Common myeloid progenitor, CD34-positive (primary cell): ENCODE results near the gene ATAD3C.
"Not testable (repeated sequence)": the region's sequence is repeated elsewhere in the genome, so short reads cannot be mapped to it uniquely, and the experiment has no call there.

Experiments used
- CTCF ChIA-PET: fragments of 350-600 bp; sonication (Branson Sonifier 250); formaldehyde crosslinking; loops from one replicate; lab custom pipeline; 2021; ENCODE audit warnings: antibody characterized with exemption; lab: Charles Lee
- POLR2A ChIA-PET: fragments of 350-600 bp; sonication (Branson Sonifier 250); formaldehyde crosslinking; loops from one replicate; lab custom pipeline; 2021; ENCODE audit warnings: antibody characterized with exemption; lab: Charles Lee
- DNase-seq, 3 donors: peaks; one replicate each; pipeline versions ENCODE4 v3.0.0 to v3.0.0-alpha.2; 2013
- H3K27ac ChIP-seq, 2 experiments: 1 replicate in 1 of 2; 2 replicates in 1 of 2; pipeline ENCODE4 v1.7.0; 2013; ENCODE audit warnings: inconsistent platforms in 2 of 2, low read length in 2 of 2, mild to moderate bottlenecking in 2 of 2, low read depth in 1 of 2, moderate library complexity in 1 of 2; ENCODE audit not compliant: severe bottlenecking in 2 of 2, insufficient read depth in 1 of 2, poor library complexity in 1 of 2
- H3K27me3 ChIP-seq, 5 experiments: replicated peaks in 2 of 5; 1 replicate in 3 of 5; 2 replicates in 2 of 5; pipeline versions ENCODE4 v1.6.1 to v1.7.0; 2013; ENCODE audit warnings: low read length in 4 of 5, mild to moderate bottlenecking in 2 of 5, moderate library complexity in 2 of 5, inconsistent platforms in 1 of 5; ENCODE audit not compliant: insufficient read depth in 5 of 5, control insufficient read depth in 4 of 5
- H3K36me3 ChIP-seq, 4 experiments: 1 replicate in 2 of 4; 2 replicates in 2 of 4; pipeline versions ENCODE4 v1.6.1 to v1.7.0; 2013; ENCODE audit warnings: low read length in 3 of 4, control low read depth in 1 of 4, mild to moderate bottlenecking in 1 of 4; ENCODE audit not compliant: control insufficient read depth in 4 of 4, insufficient read depth in 4 of 4
- H3K4me1 ChIP-seq, 4 experiments: 1 replicate in 3 of 4; 2 replicates in 1 of 4; pipeline versions ENCODE4 v1.6.1 to v1.7.1; 2013; ENCODE audit warnings: low read length in 3 of 4, mild to moderate bottlenecking in 3 of 4, control low read depth in 1 of 4, inconsistent platforms in 1 of 4, moderate library complexity in 1 of 4; ENCODE audit not compliant: control insufficient read depth in 4 of 4, insufficient read depth in 4 of 4; ENCODE audit errors: control extremely low read depth in 1 of 4
- H3K4me3 ChIP-seq, 7 experiments: 1 replicate in 4 of 7; 2 replicates in 3 of 7; pipeline versions ENCODE4 v1.5.1 to v1.7.0; 2013; ENCODE audit warnings: mild to moderate bottlenecking in 7 of 7, low read length in 6 of 7, moderate library complexity in 6 of 7, inconsistent platforms in 2 of 7, low read depth in 2 of 7, control low read depth in 1 of 7; ENCODE audit not compliant: insufficient read depth in 4 of 7, control insufficient read depth in 1 of 7; ENCODE audit errors: extremely low read depth in 1 of 7
- H3K9me3 ChIP-seq, 5 experiments: 1 replicate in 4 of 5; 2 replicates in 1 of 5; pipeline versions ENCODE4 v1.6.1 to v1.7.1; 2013; ENCODE audit warnings: low read length in 4 of 5, mild to moderate bottlenecking in 2 of 5, inconsistent platforms in 1 of 5, low read depth in 1 of 5, moderate library complexity in 1 of 5; ENCODE audit not compliant: control insufficient read depth in 4 of 5, insufficient read depth in 2 of 5; ENCODE audit errors: control extremely low read depth in 1 of 5
- WGBS: methylation state at CpG from one replicate; pipeline ENCODE4 v1.1.5; 2013; ENCODE audit not compliant: insufficient coverage; 5-methylcytosine and 5-hydroxymethylcytosine counted together

ATAD3C gene

GRCh38 chr1:1402901-1403392 is 46.5 kb upstream of the ATAD3C start:
- not testable (repeated sequence) for H3K4me3 ChIP-seq, H3K27me3 ChIP-seq, H3K27ac ChIP-seq, H3K9me3 ChIP-seq, DNase-seq
- peaks cover 5 to 55% (median 35%) of the 10 kb centered on the region in 4 experiments for H3K36me3 ChIP-seq
- ChIA-PET CTCF (interaction anchor here (0.9 to 1.9 kb wide), 9 partner anchors 10 to 103 kb away, joined by 3 to 8 read pairs (median 4); no protein-coding TSS in a partner anchor), POLR2A (interaction anchor here (0.6 to 0.9 kb wide), 2 partner anchors 20 to 51 kb away, joined by 3 to 4 read pairs; no protein-coding TSS in a partner anchor)
- 100% methylated on average over 7 of the region's 9 CpGs for WGBS
- H3K4me1 ChIP-seq = peaks cover 0 to 38% (median 36%) of the 10 kb centered on the region in 4 experiments

- WGBS = 95% methylated on average over 7 of the region's 7 CpGs
These were observed 45.8 kb upstream of the ATAD3C start for GRCh38 chr1:1403653-1404052.

GRCh38 chr1:1406101-1406820 is 43.2 kb upstream of the ATAD3C start:
- CTCF ChIA-PET = interaction anchor here (1.3 to 3.5 kb wide), 4 partner anchors 9 to 35 kb away, joined by 3 to 17 read pairs (median 8); no protein-coding TSS in a partner anchor

More at GRCh38 chr1:1403653-1404052, 45.8 kb upstream of the ATAD3C start:
- Histone ChIP-seq H3K9me3 (no peaks in the 10 kb centered on the region), H3K36me3 (peaks cover 5 to 55% (median 35%) of the 10 kb centered on the region in 4 experiments), H3K27ac (no peak overlapping the region), H3K27me3 (no peaks in the 10 kb centered on the region), H3K4me1 (peaks cover 6 to 39% (median 37%) of the 10 kb centered on the region in 4 experiments), H3K4me3 (no peak overlapping the region)
- no peak for DNase-seq
- CTCF ChIA-PET = interaction anchor here (0.9 kb wide), 1 partner anchor 31 kb away, joined by 4 read pairs; no protein-coding TSS in a partner anchor
- POLR2A ChIA-PET = no interaction called here

GRCh38 chr1:1406821-1407635 is 42.5 kb upstream of the ATAD3C start, which contains the start of gene MRPL20:
MRPL20 (minus strand) TSS chr1:1407293; CDS start chr1:1407217, 76 bp downstream.
- under 1% methylated on average over 96 of the region's 98 CpGs for WGBS
- Histone ChIP-seq H3K4me1 (peaks cover 6 to 26% (median 19%) of the 10 kb centered on the region in 4 experiments), H3K27me3 (no peaks in the 10 kb centered on the region), H3K27ac (peak within 1 kb of the TSS; percentile 75 to 93), H3K9me3 (peaks cover 0 to 1% (median 1%) of the 10 kb centered on the region in 5 experiments), H3K4me3 (peak within 1 kb of the TSS; percentile 69 to 97 (median 87)), H3K36me3 (peaks cover 0 to 37% (median 24%) of the 10 kb centered on the region in 4 experiments)
- DNase-seq = peak; percentile 93 to 95 (median 95)
- ChIA-PET POLR2A (interaction anchor here (1.0 to 1.2 kb wide), 3 partner anchors 8 to 34 kb away, joined by 4 to 6 read pairs (median 4); partner anchors contain the start of genes ANKRD65 and CCNL2), CTCF (interaction anchor here (1.1 to 3.5 kb wide), 7 partner anchors 8 to 35 kb away, joined by 3 to 17 read pairs (median 6); partner anchors contain the start of gene CCNL2)

More at GRCh38 chr1:1406101-1406820, 43.2 kb upstream of the ATAD3C start:
- 53% methylated on average over 38 of the region's 43 CpGs for WGBS
- POLR2A ChIA-PET = no interaction called here
- peaks cover 4 to 44% (median 30%) of the 10 kb centered on the region in 4 experiments for H3K36me3 ChIP-seq
- no peaks in the 10 kb centered on the region for H3K9me3 ChIP-seq
- no peaks in the 10 kb centered on the region for H3K27me3 ChIP-seq
- peak overlapping the region; percentile 69 to 97 (median 87) for H3K4me3 ChIP-seq
- peak overlapping the region; percentile 75 to 93 for H3K27ac ChIP-seq
- DNase-seq = no peak
- H3K4me1 ChIP-seq = peaks cover 6 to 29% (median 22%) of the 10 kb centered on the region in 4 experiments

GRCh38 chr1:1407636-1408318 is 41.7 kb upstream of the ATAD3C start:
- ChIA-PET POLR2A (interaction anchor here (0.7 to 1.2 kb wide), 4 partner anchors 9 to 35 kb away, joined by 4 to 6 read pairs (median 4); partner anchors contain the start of genes ANKRD65 and CCNL2), CTCF (interaction anchor here (1.1 to 3.5 kb wide), 7 partner anchors 8 to 34 kb away, joined by 3 to 17 read pairs (median 6); partner anchors contain the start of gene CCNL2)
- H3K36me3 ChIP-seq = peaks cover 0 to 30% (median 19%) of the 10 kb centered on the region in 4 experiments
- peaks cover 0 to 6% (median 2%) of the 10 kb centered on the region in 5 experiments for H3K9me3 ChIP-seq
- peaks cover 6 to 26% (median 19%) of the 10 kb centered on the region in 4 experiments for H3K4me1 ChIP-seq
- H3K27ac ChIP-seq = peak overlapping the region; percentile 75 to 93
- H3K4me3 ChIP-seq = peak overlapping the region; percentile 69 to 97 (median 87)
- H3K27me3 ChIP-seq = no peaks in the 10 kb centered on the region
- DNase-seq = peak; percentile 63 to 82 (median 74)
- 11% methylated on average over 32 of the region's 41 CpGs for WGBS

- WGBS = no CpG with 5 or more reads among the region's 8 CpGs
- CTCF ChIA-PET, H3K27ac ChIP-seq, H3K4me3 ChIP-seq, DNase-seq, H3K9me3 ChIP-seq, H3K27me3 ChIP-seq, POLR2A ChIA-PET: not testable (repeated sequence)
- peaks cover 0 to 12% (median 4%) of the 10 kb centered on the region in 4 experiments for H3K36me3 ChIP-seq
- peaks cover 6 to 26% (median 19%) of the 10 kb centered on the region in 4 experiments for H3K4me1 ChIP-seq
These were observed 39.3 kb upstream of the ATAD3C start for GRCh38 chr1:1410238-1410637.
